NOMO-1 treated with DMSO at 0.1 percent for 48 hours (cell line): ENCODE measurements around the gene DMD.

Experiments used
- DNase-seq: peaks from one replicate; lab custom pipeline; 2025; ENCODE audit not compliant: unreplicated experiment; lab: John Stamatoyannopoulos, UW

DMD gene

DNA sequence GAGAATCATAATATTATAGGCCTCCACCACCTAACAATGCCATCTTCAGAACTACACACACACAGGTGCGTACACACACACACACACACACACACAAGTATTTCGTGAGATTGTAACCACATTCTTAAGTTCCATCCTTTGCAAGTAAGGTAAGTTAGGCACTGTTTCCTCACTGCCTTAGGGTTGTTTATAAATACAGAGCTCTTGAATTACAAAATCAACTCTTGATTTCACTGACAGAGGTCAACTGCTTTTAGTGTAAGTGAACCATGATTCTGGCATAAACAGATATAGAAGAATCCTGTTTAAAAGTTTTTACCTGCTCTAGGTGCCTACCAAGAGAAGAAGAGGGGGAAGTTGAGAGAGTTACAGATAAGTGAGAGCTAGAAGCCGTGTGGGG lies 166.1 kb downstream of the DMD start:
- no peak for DNase-seq

DNA sequence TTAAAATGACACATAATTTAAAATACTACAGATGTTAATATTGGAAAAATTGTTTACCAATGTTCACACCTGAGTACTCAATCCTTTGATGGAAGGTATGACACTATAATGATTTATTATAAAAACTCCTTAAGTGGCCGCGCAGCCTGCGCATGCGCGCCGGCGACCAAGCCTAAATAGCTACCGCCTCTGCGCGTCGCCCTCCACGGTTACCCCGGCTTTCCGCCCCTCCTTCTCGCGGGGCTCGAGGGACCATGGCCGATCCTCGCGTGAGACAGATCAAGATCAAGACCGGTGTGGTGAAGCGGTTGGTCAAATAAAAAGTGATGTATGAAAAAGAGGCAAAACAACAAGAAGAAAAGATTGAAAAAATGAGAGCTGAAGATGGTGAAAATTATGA lies 170.2 kb downstream of the DMD start:
- no peak for DNase-seq

DNA sequence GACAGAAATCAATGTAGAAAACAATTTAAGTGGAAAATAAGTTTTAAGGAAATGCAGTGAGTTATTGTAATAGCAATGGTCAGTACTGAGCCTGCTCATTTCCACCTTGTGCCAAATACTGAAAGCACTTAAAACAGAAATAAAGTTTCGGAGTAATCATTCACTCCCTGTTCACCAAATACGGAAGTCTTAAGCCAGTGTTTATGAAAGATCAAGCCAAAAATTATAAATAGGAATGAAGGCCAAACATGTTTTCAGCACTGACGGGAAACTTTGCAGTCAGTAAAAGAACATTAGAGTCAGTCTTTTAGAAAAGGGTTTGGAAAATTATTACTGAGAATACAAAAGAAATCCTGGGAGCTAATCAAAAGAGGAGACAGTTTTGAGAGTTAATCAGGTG lies 178.6 kb downstream of the DMD start:
- DNase-seq = no peak

DNA sequence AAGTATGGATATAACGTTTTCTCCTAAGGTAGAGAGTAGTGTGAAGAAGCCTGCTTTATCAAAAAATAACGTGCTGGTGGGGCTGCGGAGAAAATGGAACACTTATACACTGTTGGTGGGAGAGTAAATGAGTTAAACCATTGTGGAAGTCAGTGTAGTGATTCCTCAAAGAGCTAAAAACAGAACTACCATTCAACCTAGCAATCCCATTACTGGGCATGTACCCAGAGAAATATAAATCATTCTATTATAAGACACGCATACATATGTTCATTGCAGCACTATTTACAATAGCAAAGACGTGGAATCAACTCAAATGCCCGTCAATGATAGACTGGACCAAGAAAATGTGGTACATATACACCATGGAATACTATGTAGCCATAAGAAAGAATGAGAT lies 196.4 kb downstream of the DMD start:
- DNase-seq = no peak

DNA sequence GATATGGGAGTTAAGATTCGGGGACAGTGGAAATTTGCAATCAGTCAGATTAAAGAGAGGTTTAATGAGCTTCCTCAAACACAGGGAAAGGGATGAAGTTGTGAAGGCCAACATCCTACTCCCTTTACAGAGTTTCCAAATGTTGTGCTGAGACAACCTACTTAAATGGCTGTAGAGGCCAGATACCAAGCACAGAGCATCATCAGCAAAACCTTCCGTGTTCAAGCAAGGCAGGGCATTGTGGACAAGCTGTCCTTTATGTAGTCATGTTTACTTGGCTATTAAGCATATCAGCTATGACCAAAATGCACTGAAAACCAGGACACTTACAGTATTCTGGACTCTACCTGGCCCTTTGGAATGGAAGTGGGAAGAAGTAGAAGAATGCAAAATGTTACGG lies 197.3 kb downstream of the DMD start:
- no peak for DNase-seq

DNA sequence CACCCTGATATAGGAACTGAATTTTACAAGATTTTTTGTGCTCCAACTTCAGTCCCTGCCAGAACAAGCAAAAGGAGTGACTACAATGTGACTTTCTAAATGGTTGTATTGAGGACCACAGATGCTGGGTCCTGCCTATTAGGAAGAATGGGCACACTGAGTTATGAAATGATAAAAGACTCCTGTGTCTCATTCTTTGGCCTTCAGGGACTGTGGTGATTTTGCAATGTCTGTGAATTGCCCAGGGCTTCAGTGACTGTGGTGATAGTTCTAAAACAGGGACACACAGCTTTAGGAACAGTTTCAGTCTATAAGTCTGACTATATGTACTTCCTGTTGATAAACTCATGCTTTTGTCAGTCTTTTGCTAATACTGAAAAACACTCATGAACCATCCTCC lies 210.2 kb downstream of the DMD start:
- DNase-seq = no peak

DNA sequence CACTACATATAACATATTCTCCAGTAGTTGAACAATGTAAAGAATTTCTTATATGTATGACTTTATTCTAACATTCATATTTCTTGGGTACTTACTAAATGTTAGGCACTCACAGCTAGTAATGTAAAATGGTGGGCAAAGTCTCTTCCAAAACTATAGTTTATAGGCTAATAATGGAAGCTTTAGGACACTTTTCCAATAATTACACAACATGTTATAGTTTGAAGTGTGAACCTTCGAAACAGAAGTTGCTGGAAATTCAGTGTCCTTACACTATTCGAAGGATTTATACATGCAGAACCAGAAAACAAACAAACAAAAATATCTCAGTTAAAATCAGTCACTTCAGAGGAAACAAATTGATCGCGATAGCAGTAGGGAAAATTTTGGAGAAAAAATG lies 212.6 kb downstream of the DMD start:
- DNase-seq = no peak

DNA sequence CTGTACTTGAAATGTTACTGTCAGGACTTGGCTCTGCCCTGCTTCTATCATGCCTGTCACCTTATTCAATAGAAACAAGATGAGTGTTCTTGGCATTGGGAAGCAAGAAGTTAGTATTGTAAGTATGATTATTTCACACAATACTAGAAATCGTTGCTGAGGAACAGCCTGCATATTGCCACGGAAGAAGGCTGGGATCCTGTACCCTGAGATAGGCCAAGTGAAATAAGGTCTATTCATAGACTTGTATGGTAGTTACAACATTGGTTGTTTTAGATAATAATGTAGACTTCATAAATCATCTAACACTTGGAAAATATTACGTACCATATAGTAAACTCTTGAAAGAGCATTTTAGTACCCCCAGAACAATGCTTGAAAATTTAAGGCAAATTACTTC lies 215.9 kb downstream of the DMD start:
- no peak for DNase-seq

DNA sequence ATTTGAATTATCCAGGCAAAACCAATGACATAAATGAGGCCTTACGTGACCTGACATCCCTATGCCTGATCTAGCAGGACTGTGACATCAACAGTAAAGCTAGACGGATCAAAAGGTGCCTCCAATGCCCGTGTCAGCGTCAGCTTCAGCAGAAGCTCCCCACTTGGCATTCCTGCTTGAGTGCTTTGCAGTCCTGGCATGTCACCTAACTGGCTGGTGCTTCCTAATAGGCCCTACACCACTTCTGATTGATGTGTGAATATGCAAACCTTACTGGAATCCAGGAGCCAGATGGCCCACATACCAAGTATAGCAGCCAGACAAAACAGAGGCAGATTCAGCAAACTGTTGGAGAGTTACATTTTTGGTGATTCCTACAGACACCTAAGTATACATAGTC lies 224.2 kb downstream of the DMD start:
- no peak for DNase-seq

DNA sequence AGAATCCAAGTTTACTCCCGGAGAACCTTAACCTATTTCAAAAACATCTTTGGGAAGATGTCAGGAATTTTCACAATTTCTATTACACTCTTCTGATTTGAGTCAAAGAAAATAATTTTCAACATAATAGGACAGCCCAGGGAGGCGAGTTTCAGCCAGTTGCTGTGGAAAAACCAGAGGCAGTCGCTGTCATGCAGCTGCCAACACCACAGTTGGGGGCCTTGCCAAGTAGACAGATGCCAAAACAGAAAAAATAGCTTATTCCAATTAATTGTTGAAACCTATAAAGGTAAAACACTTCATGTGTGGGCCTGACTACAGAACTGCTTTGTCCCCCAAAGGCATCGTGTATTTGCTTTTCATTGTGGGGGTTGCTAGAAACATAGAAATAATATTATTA lies 225.8 kb downstream of the DMD start:
- DNase-seq = no peak

DNA sequence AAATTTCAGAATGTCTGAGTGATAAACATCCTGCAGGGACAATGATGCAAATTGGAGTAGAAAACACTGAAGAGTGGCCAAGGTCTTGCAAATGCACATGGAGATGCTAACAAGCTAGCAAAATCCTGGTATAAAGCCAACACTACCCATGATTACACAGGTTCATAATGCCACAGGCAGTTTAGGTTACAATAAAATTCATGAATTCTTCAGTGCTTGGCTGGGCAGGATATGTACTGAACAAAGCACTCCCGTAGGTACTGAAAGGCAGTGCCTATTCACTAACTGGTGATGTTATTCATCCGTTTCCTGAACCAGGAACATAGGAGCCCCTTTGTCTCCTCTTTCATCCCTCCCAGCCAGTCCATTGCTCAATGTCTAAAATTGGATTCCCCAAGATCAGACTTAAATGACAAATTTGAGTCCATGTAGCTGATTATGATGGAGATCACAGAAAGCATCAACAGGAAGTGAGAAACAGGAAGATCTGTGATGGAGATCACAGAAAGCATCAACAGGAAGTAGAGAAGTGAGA lies 244.5 kb downstream of the DMD start:
- no peak for DNase-seq

DNA sequence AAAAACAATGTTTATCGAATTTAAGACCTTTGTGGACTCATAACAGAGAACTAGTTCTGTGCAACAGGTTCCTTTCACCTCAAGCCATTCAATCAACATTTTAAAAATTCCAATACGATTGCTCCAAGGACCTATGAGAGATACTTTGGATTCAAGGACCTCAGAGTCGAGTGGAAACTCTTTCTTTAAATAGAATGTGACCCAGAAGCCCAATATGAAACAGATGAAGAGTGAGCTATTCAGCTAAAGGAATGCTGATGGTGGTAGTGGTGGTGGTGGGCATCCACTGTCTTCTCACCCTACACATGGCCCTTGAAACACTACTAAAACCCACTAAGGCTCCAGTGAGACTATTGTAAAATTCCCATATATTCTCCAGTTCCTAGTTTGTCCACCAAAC lies 257.2 kb downstream of the DMD start:
- DNase-seq = no peak

DNA sequence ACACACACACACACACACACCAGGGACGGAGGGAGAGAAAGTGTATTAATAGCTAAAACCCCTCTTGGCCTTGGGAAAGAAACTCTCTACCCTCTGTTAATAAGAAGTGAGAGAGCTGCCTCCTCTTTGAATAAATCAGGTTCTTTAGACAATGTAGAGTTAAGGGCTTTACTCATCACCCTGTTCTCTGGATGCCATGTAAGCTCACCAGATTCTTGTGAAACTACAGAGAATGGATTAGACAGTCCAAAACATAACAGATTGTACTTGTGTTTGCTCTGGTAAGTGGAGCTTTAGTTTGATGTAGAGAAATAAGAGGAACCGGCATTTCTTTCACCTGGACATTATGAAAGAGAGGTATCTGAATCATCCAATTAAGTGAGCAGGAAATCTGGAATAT lies 263.2 kb downstream of the DMD start:
- DNase-seq = no peak

DNA sequence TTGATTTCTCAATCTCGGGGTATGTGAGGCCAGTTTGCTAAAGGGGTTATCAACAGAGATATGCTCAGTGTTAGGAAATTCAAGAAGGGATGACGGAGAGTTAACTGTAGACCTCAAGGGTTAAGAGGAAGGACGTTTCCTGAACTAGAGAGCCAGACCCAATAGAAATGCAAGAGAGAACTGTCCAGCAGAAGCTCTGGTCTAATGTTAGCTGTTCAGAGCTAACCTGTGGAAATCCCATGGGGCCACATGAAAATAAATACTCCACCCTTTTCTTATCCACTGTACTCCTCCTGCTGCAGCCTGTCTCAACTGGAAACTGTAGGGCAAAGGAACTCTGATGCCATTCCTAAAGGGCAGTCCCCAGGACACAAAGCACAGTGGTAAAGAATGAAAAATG lies 274.3 kb downstream of the DMD start:
- no peak for DNase-seq

DNA sequence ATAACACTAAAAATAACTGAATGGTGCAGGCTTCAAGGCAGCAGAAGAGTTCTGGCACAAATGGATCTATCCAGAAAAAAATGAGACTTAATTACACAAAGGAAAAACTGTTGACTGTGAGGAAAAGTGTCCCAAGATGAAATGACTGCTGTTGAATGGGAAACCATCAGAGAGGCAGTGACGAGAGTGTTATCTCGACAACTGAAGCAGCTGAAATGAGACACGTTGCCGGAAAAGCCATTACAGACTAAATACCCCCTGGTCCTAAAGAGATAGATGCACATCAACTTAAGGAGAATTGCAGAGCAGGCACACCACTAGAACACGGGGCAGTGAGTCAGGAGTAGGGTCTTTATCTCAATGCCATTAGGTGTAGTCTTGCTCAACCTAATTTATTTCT lies 277.8 kb downstream of the DMD start:
- no peak for DNase-seq

DNA sequence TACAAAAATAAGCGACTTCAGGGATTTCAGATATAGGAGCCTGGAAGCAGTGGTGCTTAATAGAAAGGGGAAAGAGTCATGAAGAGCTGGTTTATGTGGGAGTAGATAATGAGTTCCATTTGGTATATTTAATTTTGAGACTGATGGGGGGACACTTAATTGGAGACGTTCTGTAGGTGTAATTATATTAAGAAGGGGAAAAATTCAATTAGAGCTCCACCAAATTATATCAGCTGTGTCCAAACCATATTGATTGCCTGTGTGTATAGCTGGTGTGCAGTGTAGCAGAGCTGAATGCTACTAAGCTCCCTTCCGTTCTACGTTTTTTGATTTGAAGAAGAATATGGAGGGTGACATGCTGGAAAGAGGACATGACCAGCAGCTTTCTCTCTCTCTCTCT lies 282.3 kb downstream of the DMD start:
- DNase-seq = no peak

DNA sequence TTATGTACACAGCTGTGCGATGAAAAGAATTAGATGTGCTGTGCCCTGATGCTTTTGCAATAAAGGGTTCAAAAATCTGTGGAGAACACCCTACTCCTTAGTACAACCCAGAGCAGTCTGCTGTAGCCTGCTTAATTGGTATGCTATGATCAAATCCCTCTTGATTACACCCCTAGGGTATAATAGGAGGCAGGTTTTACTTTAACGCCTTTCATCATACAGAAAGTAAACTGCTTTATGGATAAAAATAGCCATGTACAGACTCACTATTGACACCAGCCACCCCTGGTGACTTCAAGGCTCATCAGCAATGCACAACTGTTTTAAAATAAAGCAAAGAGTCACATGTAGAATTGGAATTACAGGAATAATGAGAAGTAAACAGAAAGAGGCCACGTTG lies 315.3 kb downstream of the DMD start:
- no peak for DNase-seq

DNA sequence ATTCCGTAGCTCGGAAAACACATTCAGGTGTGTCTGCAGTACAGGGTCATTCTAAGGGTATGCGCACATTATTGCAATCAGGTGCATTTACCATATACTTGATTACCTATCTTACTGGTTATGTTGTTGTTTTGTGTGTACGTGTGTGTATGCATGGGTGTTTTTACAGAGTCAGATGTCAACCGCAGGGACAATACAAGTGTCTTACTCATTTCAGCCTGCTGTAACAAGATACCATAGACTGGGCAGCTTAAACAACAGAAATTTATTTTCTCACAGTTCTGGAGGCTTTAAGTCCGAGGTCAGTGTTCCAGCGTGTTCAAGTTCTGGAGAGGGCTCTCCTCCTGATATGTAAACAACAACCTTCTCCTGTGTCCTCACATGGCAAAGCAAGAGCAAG lies 316.7 kb downstream of the DMD start:
- DNase-seq = no peak

DNA sequence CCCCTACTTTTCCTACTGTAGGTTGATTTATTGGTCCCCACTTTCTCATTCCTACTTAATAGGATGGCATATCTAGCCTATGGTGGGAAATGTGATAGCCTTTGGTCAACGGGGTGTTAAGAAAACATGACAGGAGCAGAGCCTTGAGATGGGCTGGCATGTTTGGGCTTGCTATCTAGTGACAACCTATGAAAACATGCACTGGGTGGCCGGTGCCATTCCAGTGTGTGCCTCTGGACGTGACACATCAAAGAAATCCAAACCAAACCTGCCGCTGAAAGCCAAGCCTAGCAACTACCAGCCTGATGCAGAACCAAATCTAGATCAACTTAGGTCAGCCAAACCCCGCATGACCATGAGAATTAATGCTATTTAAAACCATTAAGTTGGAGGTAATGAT lies 317.6 kb downstream of the DMD start:
- DNase-seq = no peak

DNA sequence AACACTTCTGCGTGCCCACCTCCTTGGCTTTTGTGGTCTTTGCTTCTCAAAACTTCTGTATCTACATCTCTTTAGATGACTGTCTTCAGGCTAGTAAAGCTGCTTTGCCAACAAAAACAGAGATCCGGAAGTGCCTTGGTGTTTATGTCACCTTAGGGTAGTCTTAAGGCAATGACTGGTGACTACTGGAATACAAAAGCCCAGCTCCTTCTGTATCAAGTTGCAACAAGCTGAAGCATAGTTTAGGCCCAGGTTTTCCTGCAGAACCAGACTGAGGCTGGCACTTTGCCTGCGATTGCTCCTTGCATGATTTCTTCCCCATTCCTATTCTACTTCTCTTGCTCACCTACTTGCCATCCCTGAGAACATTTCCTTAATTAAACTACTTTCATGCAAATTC lies 333.8 kb downstream of the DMD start:
- DNase-seq = no peak

DNA sequence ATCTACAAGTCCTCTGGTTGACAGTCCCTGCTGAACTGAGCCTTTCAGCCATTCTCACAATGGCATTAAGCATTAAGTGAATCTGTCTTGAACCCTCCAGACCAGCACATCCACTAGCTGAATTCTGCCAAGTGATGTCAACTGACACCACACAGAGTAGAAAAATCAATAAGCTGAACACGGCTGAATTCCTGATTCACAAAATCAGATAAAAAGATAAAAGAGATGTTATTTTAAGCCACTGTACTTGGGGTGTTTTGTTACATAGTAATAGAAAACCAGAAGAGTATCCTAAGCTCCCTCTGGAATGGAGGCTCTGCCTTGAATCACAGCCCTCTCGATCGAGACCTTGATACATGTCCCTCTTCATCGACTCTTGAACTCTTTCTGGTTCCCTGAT lies 336.5 kb downstream of the DMD start:
- no peak for DNase-seq

DNA sequence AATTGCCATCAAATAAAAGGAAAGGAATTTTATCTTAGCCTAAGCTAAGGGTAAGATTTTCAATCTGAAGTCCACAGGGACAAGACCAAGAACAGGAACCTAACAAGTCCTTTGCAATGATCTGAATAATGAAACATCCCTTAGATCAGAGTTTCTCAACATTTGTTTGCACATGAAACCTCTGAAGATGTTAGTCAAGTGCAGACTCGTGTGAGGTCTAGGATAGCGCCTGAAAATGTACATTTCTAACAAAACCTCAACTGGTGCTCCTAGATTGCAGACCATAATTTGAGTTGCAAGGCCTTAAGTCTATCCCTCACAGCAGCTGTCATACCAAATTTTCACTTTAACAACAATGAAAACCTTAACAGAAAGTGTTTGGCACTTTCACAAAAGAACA lies 337.6 kb downstream of the DMD start:
- no peak for DNase-seq

DNA sequence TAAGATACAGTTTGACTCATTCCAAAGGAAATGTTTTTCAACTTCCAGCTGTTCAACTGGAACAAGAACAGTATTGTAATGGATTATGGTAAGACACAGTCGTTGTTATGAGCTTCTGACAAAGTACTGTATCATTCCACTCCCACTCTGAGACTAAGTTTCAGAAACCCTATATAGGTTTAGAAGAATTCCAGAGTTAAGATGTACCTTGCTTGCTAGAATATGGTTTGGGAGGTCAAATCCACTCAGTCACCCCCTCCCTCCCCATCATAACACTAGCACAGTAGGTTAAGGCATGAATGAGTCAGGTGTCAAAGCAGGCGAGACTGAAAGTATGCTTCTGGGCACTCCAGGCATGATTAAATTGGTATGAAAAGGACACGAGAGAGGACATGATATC lies 339.7 kb downstream of the DMD start:
- no peak for DNase-seq

DNA sequence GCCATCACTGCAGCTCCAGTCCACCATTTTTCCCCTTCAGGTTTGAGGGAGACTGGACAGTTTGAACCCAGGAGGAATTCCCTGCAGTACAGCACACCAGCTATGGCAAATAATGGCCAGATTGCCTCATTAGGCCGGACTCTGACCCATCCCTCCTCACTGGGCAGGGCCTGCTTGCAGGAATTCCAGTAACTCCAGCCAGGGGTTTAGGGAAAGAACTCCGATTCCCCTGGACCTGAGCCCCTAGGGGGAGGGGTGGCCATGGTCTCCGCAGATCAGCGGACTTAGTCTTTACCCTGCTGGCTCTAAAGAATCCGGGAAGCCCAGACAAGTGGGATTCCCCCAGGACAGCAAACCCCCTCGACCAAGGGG lies 342.8 kb downstream of the DMD start:
- no peak for DNase-seq
